ENCODE results near the gene TRIM72. TPM values are rescaled to one million over a fixed set of nuclear protein-coding genes. Genes with fewer than 3 reads are reported as not detected.

Gene TRIM72
- total RNA-seq, 1 donor from 2014 or later = 0.06 TPM

- TF ChIP-seq CTCF (IDR thresholded peaks at IDR 0.05) = no peak
- intact Hi-C loops (cut with DNase I) = no loop called here
- Histone ChIP-seq H3K9me3 (no peaks in the 10 kb centered on the region), H3K4me1 (peaks cover 8% of the 10 kb centered on the region), H3K4me3 (no peak overlapping the region), H3K36me3 (peaks cover 100% of the 10 kb centered on the region), H3K27ac (no peak overlapping the region), H3K27me3 (ENCODE audit: low read depth) (no peaks in the 10 kb centered on the region)
- ATAC-seq (no peak), DNase-seq (no peak)
These were observed 25.2 kb upstream of the TRIM72 start for GRCh38 chr16:31188450-31189411.

GRCh38 chr16:31189412-31189778 lies 24.5 kb upstream of the TRIM72 start:
- intact Hi-C loops (cut with DNase I) = no loop called here
- no peak for TF ChIP-seq CTCF (IDR thresholded peaks at IDR 0.05)

GRCh38 chr16:31190061-31190460 lies 23.9 kb upstream of the TRIM72 start:
- Histone ChIP-seq H3K36me3 (peaks cover 100% of the 10 kb centered on the region), H3K27ac (no peak overlapping the region), H3K27me3 (ENCODE audit: low read depth) (no peaks in the 10 kb centered on the region), H3K4me3 (no peak overlapping the region), H3K9me3 (no peaks in the 10 kb centered on the region), H3K4me1 (peaks cover 6% of the 10 kb centered on the region)
- TF ChIP-seq CTCF (IDR thresholded peaks at IDR 0.05) = no peak
- no peak for ATAC-seq
- no peak for DNase-seq
- intact Hi-C loops (cut with DNase I) = no loop called here

More at GRCh38 chr16:31189412-31189778, 24.5 kb upstream of the TRIM72 start:
- Histone ChIP-seq H3K27ac (no peak overlapping the region), H3K36me3 (peaks cover 100% of the 10 kb centered on the region), H3K9me3 (no peaks in the 10 kb centered on the region), H3K4me3 (no peak overlapping the region), H3K4me1 (peaks cover 6% of the 10 kb centered on the region), H3K27me3 (ENCODE audit: low read depth) (no peaks in the 10 kb centered on the region)
- no peak for ATAC-seq
- no peak for DNase-seq

GRCh38 chr16:31190818-31191444 lies 23.0 kb upstream of the TRIM72 start:
- no peak for TF ChIP-seq CTCF (IDR thresholded peaks at IDR 0.05)
- Histone ChIP-seq H3K9me3 (no peaks in the 10 kb centered on the region), H3K4me1 (peaks cover 6% of the 10 kb centered on the region), H3K36me3 (peaks cover 100% of the 10 kb centered on the region), H3K27ac (no peak overlapping the region), H3K27me3 (ENCODE audit: low read depth) (no peaks in the 10 kb centered on the region), H3K4me3 (no peak overlapping the region)
- intact Hi-C loops (cut with DNase I) = no loop called here
- no peak for DNase-seq
- ATAC-seq = no peak

- ATAC-seq (no peak), DNase-seq (no peak)
- TF ChIP-seq CTCF (IDR thresholded peaks at IDR 0.05) = no peak
- Histone ChIP-seq H3K4me3 (no peak overlapping the region), H3K9me3 (no peaks in the 10 kb centered on the region), H3K4me1 (peaks cover under 1% of the 10 kb centered on the region), H3K36me3 (peaks cover 100% of the 10 kb centered on the region), H3K27me3 (ENCODE audit: low read depth) (no peaks in the 10 kb centered on the region), H3K27ac (no peak overlapping the region)
- intact Hi-C loops (cut with DNase I) = no loop called here
These were observed 22.1 kb upstream of the TRIM72 start for GRCh38 chr16:31191697-31192428.

Data from lower lobe of right lung (tissue), 2 donors.